ENCODE measurements around the gene KSR1. TPM values are rescaled to one million over a fixed set of nuclear protein-coding genes. Genes with fewer than 3 reads are reported as not detected.
A peak's percentile ranks its signal among the peaks of the same experiment; 100 is the strongest.

KSR1 gene
- total and polyA plus RNA-seq, 9 of the 15 experiments (the other 6 are each of a cell fraction or from before 2014, with no cell fraction given) = 1.4 to 51.7 (median 18.4) TPM

GRCh38 chr17:27598337-27599050 is 142.2 kb downstream of the KSR1 start:
- intact Hi-C loops (cut with micrococcal nuclease) = no loop called here
- Histone ChIP-seq H3K9ac (ENCODE audit: insufficient read depth in 1 of 2, low read depth in 2 of 2, low read length in 2 of 2) (peak overlapping the region; percentile 47 to 88), H3K4me2 (ENCODE audit: insufficient read depth, low read length) (no peak overlapping the region), H3K9me1 (ENCODE audit: control insufficient read depth, insufficient read depth, low read length) (no peaks in the 10 kb centered on the region), H3K9me3 (replicated peaks; ENCODE audit: control insufficient read depth, insufficient read depth, low read depth, low read length) (no peaks in the 10 kb centered on the region), H3K79me2 (ENCODE audit: control insufficient read depth, insufficient read depth, low read length) (no peaks in the 10 kb centered on the region; the same call in 2 of the 3 replicates), H3K36me3 (ENCODE audit: control insufficient read depth, insufficient read depth, low read length) (peaks cover 74% of the 10 kb centered on the region), H2AFZ (ENCODE audit: low read depth, low read length) (peak overlapping the region; percentile 41), H3K4me1 (replicated peaks in 1 of 2; ENCODE audit: control insufficient read depth in 2 of 2, insufficient read depth in 2 of 2, low read length in 2 of 2) (peaks cover 33 to 42% of the 10 kb centered on the region in 2 experiments), H3K27ac (ENCODE audit: extremely low read depth, low read depth, low read length) (peak overlapping the region; percentile 46), H3K4me3 (no peak overlapping the region), H4K20me1 (replicated peaks; ENCODE audit: control insufficient read depth, insufficient read depth, low read length) (no peaks in the 10 kb centered on the region), H3K27me3 (ENCODE audit: control insufficient read depth in 2 of 2, insufficient read depth in 2 of 2, low read length in 2 of 2) (no peaks in the 10 kb centered on the region)
- POLR2A ChIA-PET = interaction anchor here (0.5 to 5.4 kb wide), 5 partner anchors 10 to 304 kb away, joined by 3 to 31 read pairs (median 5); no protein-coding TSS in a partner anchor
- no peak for DNase-seq (ENCODE audit: extremely low read depth in 1 of 4, low spot score in 3 of 4)
- CTCF ChIA-PET (ENCODE audit: low intra/inter-chr PET ratio) = interaction anchor here (1.9 kb wide), 1 partner anchor 244 kb away, joined by 27 read pairs; no protein-coding TSS in a partner anchor
- 53% methylated on average over 16 of the region's 17 CpGs for whole genome bisulfite sequencing (ENCODE audit: insufficient coverage, low coverage, missing lambda C conversion rate)
- ATAC-seq = no peak
- in situ Hi-C loops (cut with MboI) = loop anchor here (10.0 kb wide), 1 partner anchor 224 kb away; no protein-coding TSS in a partner anchor
- FAIRE-seq = peak; percentile 42
- BruUV-seq (replicated peaks) = no TSS peak
- TF ChIP-seq ZNF445 (CRISPR knock-in tag; IDR thresholded peaks at IDR 0.05; ENCODE audit: low read depth) (no peak), MEIS2 (IDR thresholded peaks at IDR 0.05; ENCODE audit: partially characterized antibody) (peak; percentile 33), ZNF324 (CRISPR knock-in tag; IDR thresholded peaks at IDR 0.05) (no peak), BHLHE40 (IDR thresholded peaks at IDR 0.05; ENCODE audit: low read length) (peak; percentile 52), EP400 (IDR thresholded peaks at IDR 0.05) (no peak), ZNF764 (CRISPR knock-in tag; IDR thresholded peaks at IDR 0.05; ENCODE audit: low read depth) (no peak), ZNF592 (IDR thresholded peaks at IDR 0.05) (peak; percentile 81), L3MBTL2 (IDR thresholded peaks at IDR 0.05) (peak; percentile 78), POLR2G (IDR thresholded peaks at IDR 0.05; ENCODE audit: low read depth, low read length) (0 out of 2 replicates have a peak, but pooled peaks have one; percentile 9), JUN (IDR thresholded peaks at IDR 0.05; ENCODE audit: borderline replicate concordance, low read depth, low read length) (no peak), JUN (CRISPR knock-in tag; IDR thresholded peaks at IDR 0.05; ENCODE audit: borderline replicate concordance) (no peak), MYC (IDR thresholded peaks at IDR 0.05; ENCODE audit: low read depth, low read length) (peak; percentile 49; the same call in 1 of the 2 replicates), MYC (CRISPR knock-in tag; IDR thresholded peaks at IDR 0.05; ENCODE audit: borderline replicate concordance, low read depth) (no peak), CHD1 (IDR thresholded peaks at IDR 0.05; ENCODE audit: low read length) (no peak), PHTF2 (CRISPR knock-in tag; IDR thresholded peaks at IDR 0.05) (no peak), PKNOX1 (IDR thresholded peaks at IDR 0.05) (peak; percentile 65), SNAPC5 (CRISPR knock-in tag; IDR thresholded peaks at IDR 0.05) (no peak), RBM39 (optimal IDR thresholded peaks at IDR 0.05; ENCODE audit: low read depth, low read length) (no peak), HDGF (IDR thresholded peaks at IDR 0.05) (0 out of 2 replicates have a peak, but pooled peaks have one; percentile 12)
